HG03558 (cell line): ENCODE results near the gene TFR2.

Experiments used
- ATAC-seq: cut with Tn5 transposase; IDR thresholded peaks from one replicate; pipeline ENCODE4 v1.9.1; 2021; ENCODE audit warnings: moderate number of reproducible peaks; ENCODE audit not compliant: unreplicated experiment; ENCODE audit errors: extremely low read depth

TFR2 gene

DNA sequence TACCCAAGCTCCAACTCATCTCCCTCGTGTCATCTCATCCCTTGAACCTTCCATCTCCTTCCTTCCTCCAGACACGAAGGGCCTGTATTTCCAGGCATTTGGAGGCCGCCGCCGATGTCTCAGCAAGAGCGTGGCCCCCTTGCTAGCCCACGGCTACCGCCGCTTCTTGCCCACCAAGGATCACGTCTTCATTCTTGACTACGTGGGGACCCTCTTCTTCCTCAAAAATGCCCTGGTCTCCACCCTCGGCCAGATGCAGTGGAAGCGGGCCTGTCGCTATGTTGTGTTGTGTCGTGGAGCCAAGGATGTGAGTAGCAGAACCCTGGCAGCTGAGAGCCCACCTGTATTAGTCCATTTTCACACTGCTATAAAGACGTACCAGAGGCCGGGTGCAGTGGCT is 49.8 kb downstream of the TFR2 start:
- no peak for ATAC-seq

DNA sequence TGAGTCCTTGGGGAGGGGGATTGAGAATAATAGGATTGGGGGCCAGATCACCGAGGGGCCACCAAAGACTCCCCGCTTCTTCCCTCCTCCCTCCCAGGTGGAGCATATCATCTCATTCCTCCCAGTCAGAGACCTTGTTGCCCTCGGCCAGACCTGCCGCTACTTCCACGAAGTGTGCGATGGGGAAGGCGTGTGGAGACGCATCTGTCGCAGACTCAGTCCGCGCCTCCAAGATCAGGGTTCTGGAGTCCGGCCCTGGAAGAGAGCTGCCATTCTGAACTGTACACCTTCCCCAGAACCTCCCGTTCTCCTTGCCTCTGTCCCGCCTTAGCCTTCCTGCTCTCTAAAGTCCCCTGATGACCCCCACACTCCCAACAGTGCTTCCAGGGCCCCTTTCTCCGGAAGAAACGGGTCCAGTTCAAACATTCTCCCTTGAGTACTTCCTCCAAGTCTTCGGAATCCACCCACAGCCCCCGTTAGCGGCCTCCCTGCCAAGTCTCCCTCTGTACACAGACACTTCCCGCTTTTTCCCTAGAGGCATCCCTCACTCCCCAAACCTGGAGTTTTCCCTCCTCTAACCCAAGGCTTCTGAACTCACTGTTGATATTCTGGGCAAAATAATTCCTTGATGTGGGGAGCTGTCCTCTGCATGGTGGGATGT is 51.1 kb downstream of the TFR2 start:
- ATAC-seq: no peak

GRCh38 chr7:100589341-100589947 is 51.9 kb downstream of the TFR2 start:
- no peak for ATAC-seq

- no peak for ATAC-seq
Measured at GRCh38 chr7:100588438-100588837, 52.9 kb downstream of the TFR2 start.

DNA sequence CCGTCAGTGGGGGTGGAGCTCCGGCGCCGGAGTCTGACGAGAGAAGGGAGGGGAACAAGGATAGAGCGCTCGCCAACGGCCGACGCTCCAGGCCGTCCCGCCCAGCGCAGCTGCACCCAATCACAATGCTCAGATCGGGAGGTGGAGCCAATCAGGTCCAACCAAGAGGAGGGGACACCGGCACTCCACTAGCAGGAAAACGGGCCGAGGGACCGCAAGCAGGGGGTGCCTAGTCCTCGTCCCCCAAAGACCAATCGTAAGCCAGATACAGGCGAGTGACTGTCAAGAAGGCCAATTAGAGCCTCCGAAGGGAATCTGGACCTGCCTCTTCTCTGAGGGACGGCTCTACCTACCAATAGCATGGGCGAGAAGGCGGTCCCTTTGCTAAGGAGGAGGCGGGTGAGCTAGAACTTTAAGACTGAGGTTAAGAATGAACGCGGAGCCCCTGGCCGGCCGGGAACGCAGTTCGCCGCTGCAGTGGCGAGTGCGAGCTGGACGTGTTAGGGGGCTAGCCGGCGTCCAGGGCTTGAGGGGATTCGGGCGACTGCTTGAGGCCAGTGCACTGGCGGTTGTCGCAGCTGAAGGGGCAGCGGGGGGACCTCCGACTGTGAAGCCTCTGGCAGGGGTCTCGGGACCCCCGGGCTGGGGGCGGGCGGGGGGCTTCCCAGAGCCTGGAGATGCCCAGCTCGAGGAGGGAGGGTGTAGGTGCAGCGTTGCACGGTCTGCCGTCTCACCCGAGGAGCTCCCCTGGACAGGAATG is 54.9 kb downstream of the TFR2 start, which contains the start of gene FBXO24:
Gene FBXO24, plus strand, starts transcription at position 63 of the 760 bp plus-strand sequence. Its CDS starts 298 bp downstream, at position 361.
- ATAC-seq: peak; percentile 68

- peak; percentile 9 for ATAC-seq
Measured at GRCh38 chr7:100585511-100586265, 55.7 kb downstream of the TFR2 start, which contains the start of gene LRCH4. TSS of gene LRCH4 (minus strand) at chr7:100586129. CDS start at chr7:100586100, 29 bp downstream.

DNA sequence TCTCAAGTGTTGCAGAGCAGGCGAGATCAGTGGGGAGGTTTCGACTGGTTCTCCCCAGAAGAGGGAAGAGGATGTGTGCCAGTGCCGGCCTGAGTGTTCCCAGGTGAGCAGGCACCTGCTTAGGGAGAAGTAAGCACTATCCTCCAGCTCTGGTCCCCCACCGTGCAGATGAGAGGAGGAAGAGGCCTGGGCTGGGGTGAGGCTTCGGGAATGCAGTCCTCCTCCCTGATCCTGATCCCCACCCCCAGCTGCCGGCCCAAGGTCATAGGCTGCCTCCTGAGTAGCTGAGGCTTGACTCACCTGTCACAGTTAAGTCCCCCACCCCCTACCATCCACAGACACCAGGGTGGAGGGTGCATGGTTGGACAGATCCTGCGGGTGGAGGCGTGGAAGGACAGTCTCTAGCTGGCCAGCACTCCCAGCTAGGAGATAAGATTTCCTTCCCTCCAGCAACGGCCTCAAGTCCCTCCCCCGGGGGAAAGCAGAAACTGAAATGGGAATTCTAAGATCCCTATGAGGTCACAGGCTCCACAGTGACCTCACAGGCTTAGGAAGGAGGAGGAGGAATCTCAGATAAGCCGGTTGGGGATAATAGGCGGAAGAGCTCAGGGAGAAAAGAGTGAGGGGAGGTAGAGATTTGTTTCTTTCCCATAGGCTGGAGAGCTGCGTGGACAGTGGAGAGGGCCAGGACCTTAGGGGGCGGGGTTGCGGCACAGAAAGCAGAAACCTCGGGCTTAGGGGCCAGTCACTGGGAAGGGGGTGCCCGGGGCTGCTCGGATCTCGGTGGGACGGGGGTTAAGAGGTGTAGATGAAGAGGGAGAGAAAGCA is 56.5 kb downstream of the TFR2 start:
- ATAC-seq: no peak

DNA sequence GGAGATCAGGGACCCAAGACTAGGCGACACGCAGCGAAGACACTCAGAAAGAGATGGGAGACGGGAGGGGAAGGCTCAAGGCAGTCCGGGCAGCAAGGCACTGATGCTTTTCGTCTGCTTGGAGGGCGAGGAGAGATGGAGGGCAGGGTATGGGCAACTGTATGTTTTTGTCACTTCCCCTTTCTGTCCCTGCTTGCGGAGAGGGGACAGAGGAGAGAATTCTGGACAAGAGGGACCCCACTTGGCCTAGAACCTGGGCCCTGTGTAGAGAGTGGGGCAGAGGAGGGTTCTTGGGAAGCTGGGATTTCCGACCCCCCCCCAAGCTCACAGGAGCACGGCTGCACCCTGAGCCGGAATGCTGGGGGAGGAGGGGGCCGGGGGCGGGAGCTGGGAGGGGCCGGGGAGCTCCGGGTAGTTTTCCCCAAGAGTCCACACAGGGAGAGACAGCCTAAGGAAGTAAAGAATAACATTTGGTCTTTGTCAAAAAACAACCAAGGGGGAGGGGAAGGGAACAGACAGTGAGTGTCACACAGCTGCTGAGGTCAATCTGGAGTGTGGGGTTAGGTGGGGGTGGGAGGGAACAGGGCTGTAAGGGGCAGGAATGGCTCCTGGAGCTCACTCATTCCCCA is 57.2 kb downstream of the TFR2 start:
- no peak for ATAC-seq

- no peak for ATAC-seq
Measured at GRCh38 chr7:100583132-100584053, 58.0 kb downstream of the TFR2 start.

GRCh38 chr7:100582650-100583049 is 58.7 kb downstream of the TFR2 start:
- no peak for ATAC-seq

DNA sequence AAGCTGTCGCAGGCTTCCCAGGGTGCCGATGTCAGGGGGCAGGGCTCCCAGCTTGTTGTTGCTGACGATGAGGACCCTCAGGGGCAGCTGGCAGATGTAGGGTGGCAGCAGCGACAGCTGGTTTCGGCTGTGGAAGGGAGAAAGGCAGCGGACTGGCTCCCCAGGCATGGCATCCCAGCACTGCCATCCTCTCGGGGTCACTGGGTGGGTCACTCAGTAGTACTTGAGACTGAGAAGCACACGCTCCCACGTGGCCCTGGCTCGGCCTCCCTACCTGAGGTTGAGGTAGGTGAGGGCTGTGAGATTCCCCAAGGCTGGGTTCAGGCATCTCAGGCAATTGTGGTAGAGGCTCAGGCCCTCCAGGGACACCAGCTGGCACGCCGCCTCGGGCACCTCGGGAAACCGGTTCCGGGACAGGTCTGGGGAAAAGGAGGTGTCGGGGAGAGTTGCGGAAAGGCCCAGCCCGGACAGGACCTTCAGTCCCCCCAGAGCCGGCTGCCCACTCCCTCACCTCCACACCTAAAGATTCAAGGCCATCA is 59.2 kb downstream of the TFR2 start:
- no peak for ATAC-seq

- no peak for ATAC-seq
Measured at GRCh38 chr7:100580466-100581283, 60.7 kb downstream of the TFR2 start.

- ATAC-seq: no peak
Measured at GRCh38 chr7:100578246-100579183, 62.8 kb downstream of the TFR2 start.

DNA sequence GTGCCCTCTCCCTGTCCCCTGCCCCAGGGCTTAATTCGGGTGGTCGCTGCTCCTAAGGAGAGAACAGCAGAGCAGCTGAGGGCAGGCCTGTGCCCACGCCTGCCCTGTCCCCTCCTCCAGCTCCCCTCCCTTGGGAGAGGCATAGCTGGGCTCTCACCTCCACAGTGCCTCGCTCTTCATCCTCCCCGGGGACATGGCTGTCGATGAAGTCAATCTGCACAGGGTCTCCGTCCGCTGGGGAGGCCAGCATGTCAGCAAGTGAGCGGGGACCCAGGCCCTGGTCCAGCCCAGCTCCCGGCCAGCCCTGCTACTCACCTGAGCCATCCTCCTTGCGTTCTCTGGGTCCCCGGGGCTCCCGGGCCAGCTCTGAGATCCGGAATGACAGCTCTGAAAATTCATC is 63.8 kb downstream of the TFR2 start:
- no peak for ATAC-seq

GRCh38 chr7:100577103-100577502 is 64.2 kb downstream of the TFR2 start:
- no peak for ATAC-seq

DNA sequence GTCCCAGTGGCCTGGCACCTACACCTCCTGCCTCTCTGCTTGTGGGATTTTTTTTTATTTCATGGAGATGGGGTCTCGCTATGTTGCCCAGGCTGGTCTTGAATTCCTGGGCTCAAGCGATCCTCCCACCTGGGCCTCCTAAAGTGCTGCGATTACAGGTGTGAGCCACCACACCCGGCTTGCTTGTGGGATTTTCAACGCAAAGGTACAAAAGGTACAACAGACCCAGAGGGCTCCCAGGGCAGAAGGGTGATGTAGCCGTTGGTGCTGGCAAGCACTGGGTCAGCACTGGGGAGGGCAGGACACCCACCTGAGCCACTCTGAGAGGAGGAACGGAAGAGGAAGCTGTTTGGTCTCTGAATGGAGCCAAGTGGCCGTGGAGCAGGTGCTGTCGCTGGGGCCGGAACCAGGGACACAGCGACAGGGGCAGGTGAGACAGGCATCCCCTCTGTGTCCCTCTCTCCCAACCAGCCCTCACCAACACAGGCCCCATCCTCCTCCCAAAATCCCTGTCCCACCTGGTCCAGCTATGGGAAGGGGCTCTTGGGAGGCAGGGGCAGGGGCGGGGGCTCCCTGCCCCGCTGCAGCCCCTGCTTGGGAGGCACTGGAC is 64.9 kb downstream of the TFR2 start:
- no peak for ATAC-seq
